OCI-LY3 (cell line): Measurements from ENCODE around the gene KLKB1.

Experiments used
- EZH2phosphoT487 ChIP-seq: fragments of 200-600 bp; shearing (Covaris generic); IDR thresholded peaks from 2 replicates; pipeline ENCODE4 v1.6.1; 2018; ENCODE audit warnings: antibody characterized with exemption, mixed run types, low read depth
- TF ChIP-seq, protein P1 (sequence below): fragments of 200-600, 300-600 bp; sonication (generic); IDR thresholded peaks from 2 replicates; pipeline ENCODE4 v1.5.1; 2014; ENCODE audit warnings: antibody characterized with exemption, low read length, low read depth

DNA sequence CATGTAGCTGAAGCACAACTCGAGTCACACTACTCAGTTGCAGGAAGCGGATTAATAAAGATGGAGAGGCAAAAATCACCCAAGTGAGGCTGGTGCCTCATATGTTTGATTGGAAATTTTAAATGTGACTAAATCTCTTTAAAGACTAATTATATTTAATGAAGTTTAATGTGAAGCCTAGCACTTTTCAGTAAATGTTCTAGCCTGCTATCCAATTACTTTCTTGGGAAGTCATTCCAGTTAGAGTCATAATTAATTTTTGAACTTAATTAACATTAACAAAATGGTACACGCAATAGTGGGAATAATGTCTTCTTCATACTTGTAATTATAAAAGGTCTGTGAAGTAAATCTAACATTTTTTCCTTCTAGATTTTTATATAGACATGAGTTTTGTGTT lies 59.3 kb downstream of the KLKB1 start:
- TF ChIP-seq, protein P1, sequence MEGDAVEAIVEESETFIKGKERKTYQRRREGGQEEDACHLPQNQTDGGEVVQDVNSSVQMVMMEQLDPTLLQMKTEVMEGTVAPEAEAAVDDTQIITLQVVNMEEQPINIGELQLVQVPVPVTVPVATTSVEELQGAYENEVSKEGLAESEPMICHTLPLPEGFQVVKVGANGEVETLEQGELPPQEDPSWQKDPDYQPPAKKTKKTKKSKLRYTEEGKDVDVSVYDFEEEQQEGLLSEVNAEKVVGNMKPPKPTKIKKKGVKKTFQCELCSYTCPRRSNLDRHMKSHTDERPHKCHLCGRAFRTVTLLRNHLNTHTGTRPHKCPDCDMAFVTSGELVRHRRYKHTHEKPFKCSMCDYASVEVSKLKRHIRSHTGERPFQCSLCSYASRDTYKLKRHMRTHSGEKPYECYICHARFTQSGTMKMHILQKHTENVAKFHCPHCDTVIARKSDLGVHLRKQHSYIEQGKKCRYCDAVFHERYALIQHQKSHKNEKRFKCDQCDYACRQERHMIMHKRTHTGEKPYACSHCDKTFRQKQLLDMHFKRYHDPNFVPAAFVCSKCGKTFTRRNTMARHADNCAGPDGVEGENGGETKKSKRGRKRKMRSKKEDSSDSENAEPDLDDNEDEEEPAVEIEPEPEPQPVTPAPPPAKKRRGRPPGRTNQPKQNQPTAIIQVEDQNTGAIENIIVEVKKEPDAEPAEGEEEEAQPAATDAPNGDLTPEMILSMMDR = no peak
- TF ChIP-seq EZH2phosphoT487 = no peak
